GM21423 (cell line): ENCODE data around the gene CLDN15.

Source experiments
- ATAC-seq: cut with Tn5 transposase; IDR thresholded peaks from one replicate; pipeline ENCODE4 v1.9.1; 2021; ENCODE audit warnings: mild to moderate bottlenecking, moderate library complexity; ENCODE audit not compliant: unreplicated experiment

Gene CLDN15

GRCh38 chr7:101244375-101245146 lies 7.0 kb upstream of the CLDN15 start, which contains the start of gene FIS1:
TSS of gene FIS1 (minus strand) at chr7:101245081. CDS start at chr7:101245004, 77 bp downstream.
- ATAC-seq = peak; percentile 84

- ATAC-seq = no peak
Observed at GRCh38 chr7:101243646-101244374, 6.2 kb upstream of the CLDN15 start.

- no peak for ATAC-seq
Observed at GRCh38 chr7:101241443-101242349, 4.1 kb upstream of the CLDN15 start.

GRCh38 chr7:101241015-101241363 lies 3.4 kb upstream of the CLDN15 start:
- ATAC-seq = no peak

- ATAC-seq = no peak
Observed at GRCh38 chr7:101240226-101241014, 2.8 kb upstream of the CLDN15 start.

GRCh38 chr7:101239951-101240220 lies 2.3 kb upstream of the CLDN15 start:
- ATAC-seq = no peak

GRCh38 chr7:101239191-101239950 lies 1.8 kb upstream of the CLDN15 start:
- no peak for ATAC-seq

GRCh38 chr7:101238226-101239182 lies 902 bp upstream of the CLDN15 start:
- ATAC-seq = no peak

GRCh38 chr7:101236292-101236835 lies 1.2 kb downstream of the CLDN15 start:
- no peak for ATAC-seq

- no peak for ATAC-seq
Observed at GRCh38 chr7:101235522-101235921, 2.1 kb downstream of the CLDN15 start.

GRCh38 chr7:101235050-101235449 lies 2.6 kb downstream of the CLDN15 start:
- no peak for ATAC-seq

- no peak for ATAC-seq
Observed at GRCh38 chr7:101234636-101235035, 3.0 kb downstream of the CLDN15 start.

GRCh38 chr7:101233907-101234547 lies 3.6 kb downstream of the CLDN15 start:
- no peak for ATAC-seq

- no peak for ATAC-seq
Observed at GRCh38 chr7:101232141-101232850, 5.3 kb downstream of the CLDN15 start.

- no peak for ATAC-seq
Observed at GRCh38 chr7:101231644-101232043, 6.0 kb downstream of the CLDN15 start.

GRCh38 chr7:101226721-101227120 lies 10.9 kb downstream of the CLDN15 start:
- no peak for ATAC-seq

- no peak for ATAC-seq
Observed at GRCh38 chr7:101225650-101226049, 12.0 kb downstream of the CLDN15 start.
